Measurements from ENCODE around the gene OAF.

OAF gene

DNA sequence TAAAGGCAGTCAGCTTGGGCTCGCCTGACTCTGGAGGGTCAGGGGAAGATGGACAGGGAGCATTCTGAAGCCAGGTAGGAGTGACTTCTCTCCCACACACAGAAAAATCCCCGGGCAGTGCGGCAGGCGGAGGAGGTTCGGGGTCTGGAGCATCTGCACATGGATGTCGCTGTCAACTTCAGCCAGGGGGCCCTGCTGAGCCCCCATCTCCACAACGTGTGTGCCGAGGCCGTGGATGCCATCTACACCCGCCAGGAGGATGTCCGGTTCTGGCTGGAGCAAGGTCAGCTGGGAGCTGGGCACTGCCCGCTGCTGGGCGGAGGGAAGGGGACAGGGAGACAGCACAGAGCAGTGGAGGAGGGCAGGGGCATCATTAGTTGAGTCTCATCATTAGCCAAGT, 15.9 kb downstream of the OAF start:
- Histone ChIP-seq H2AFZ (no peak overlapping the region), H3K4me1 (peaks cover 4% of the 10 kb centered on the region), H3K27me3 (ENCODE audit: control insufficient read depth, insufficient read depth, low read length) (no peaks in the 10 kb centered on the region), H3K4me3 (ENCODE audit: low read depth, low read length) (no peak overlapping the region), H3K79me2 (no peaks in the 10 kb centered on the region), H3K4me2 (ENCODE audit: low read length) (no peak overlapping the region), H3K9ac (no peak overlapping the region), H3K9me3 (ENCODE audit: control insufficient read depth, low read length) (no peaks in the 10 kb centered on the region), H3K27ac (no peak overlapping the region), H3K36me3 (ENCODE audit: control insufficient read depth, insufficient read depth, low read length) (no peaks in the 10 kb centered on the region)
- TF ChIP-seq, protein P1, sequence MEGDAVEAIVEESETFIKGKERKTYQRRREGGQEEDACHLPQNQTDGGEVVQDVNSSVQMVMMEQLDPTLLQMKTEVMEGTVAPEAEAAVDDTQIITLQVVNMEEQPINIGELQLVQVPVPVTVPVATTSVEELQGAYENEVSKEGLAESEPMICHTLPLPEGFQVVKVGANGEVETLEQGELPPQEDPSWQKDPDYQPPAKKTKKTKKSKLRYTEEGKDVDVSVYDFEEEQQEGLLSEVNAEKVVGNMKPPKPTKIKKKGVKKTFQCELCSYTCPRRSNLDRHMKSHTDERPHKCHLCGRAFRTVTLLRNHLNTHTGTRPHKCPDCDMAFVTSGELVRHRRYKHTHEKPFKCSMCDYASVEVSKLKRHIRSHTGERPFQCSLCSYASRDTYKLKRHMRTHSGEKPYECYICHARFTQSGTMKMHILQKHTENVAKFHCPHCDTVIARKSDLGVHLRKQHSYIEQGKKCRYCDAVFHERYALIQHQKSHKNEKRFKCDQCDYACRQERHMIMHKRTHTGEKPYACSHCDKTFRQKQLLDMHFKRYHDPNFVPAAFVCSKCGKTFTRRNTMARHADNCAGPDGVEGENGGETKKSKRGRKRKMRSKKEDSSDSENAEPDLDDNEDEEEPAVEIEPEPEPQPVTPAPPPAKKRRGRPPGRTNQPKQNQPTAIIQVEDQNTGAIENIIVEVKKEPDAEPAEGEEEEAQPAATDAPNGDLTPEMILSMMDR (IDR thresholded peaks at IDR 0.05), result no peak

DNA sequence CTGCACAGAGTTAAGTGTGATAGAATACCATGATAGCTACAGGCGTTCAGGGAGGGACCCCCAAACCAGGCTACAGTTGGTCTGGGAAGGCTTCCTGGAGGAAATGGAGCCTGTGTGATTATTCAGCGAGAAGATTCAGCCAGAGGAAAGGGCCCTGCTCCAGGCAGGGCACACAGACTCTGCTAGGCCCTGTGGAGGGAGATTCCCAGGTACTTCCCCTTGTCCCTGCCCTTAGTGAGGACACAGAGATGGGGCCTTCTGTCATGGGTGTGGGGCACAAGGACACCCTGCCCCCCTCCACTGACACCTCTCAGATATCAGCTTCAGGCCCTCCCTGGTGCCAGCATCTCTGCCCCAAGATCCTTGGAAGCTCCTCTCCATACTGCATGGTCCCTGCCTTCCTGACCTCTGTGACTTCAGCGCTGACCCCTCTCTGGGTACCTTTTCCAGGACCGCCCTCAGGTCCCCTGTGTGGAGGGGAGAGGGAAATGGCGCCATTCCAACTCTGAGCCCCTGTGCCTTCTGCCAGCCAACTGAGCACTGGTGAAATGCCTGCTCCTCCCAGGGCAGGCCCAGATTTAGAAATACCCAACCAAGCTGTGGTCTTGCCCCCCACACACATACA, 16.5 kb downstream of the OAF start:
- Histone ChIP-seq H2AFZ (no peak overlapping the region), H3K4me3 (ENCODE audit: low read depth, low read length) (no peak overlapping the region), H3K36me3 (ENCODE audit: control insufficient read depth, insufficient read depth, low read length) (no peaks in the 10 kb centered on the region), H3K79me2 (no peaks in the 10 kb centered on the region), H3K9me3 (ENCODE audit: control insufficient read depth, low read length) (no peaks in the 10 kb centered on the region), H3K27me3 (ENCODE audit: control insufficient read depth, insufficient read depth, low read length) (no peaks in the 10 kb centered on the region), H3K27ac (no peak overlapping the region), H3K9ac (no peak overlapping the region), H3K4me2 (ENCODE audit: low read length) (no peak overlapping the region), H3K4me1 (peaks cover 4% of the 10 kb centered on the region)
- TF ChIP-seq, protein P1 (IDR thresholded peaks at IDR 0.05), result no peak

DNA sequence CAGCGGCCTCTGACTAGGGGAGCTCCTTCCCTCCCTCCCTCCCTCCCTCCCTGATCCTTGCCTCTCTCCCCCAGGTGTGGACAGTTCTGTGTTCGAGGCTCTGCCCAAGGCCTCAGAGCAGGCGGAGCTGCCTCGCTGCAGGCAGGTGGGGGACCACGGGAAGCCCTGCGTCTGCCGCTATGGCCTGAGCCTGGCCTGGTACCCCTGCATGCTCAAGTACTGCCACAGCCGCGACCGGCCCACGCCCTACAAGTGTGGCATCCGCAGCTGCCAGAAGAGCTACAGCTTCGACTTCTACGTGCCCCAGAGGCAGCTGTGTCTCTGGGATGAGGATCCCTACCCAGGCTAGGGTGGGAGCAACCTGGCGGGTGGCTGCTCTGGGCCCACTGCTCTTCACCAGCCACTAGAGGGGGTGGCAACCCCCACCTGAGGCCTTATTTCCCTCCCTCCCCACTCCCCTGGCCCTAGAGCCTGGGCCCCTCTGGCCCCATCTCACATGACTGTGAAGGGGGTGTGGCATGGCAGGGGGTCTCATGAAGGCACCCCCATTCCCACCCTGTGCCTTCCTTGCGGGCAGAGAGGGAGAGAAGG, 18.1 kb downstream of the OAF start:
- Histone ChIP-seq H3K27ac (no peak overlapping the region), H3K79me2 (no peaks in the 10 kb centered on the region), H3K4me1 (no peaks in the 10 kb centered on the region), H3K36me3 (ENCODE audit: control insufficient read depth, insufficient read depth, low read length) (no peaks in the 10 kb centered on the region), H3K27me3 (ENCODE audit: control insufficient read depth, insufficient read depth, low read length) (no peaks in the 10 kb centered on the region), H2AFZ (no peak overlapping the region), H3K9ac (no peak overlapping the region), H3K4me3 (ENCODE audit: low read depth, low read length) (no peak overlapping the region), H3K9me3 (ENCODE audit: control insufficient read depth, low read length) (no peaks in the 10 kb centered on the region), H3K4me2 (ENCODE audit: low read length) (no peak overlapping the region)
- TF ChIP-seq, protein P1 (IDR thresholded peaks at IDR 0.05), result no peak

DNA sequence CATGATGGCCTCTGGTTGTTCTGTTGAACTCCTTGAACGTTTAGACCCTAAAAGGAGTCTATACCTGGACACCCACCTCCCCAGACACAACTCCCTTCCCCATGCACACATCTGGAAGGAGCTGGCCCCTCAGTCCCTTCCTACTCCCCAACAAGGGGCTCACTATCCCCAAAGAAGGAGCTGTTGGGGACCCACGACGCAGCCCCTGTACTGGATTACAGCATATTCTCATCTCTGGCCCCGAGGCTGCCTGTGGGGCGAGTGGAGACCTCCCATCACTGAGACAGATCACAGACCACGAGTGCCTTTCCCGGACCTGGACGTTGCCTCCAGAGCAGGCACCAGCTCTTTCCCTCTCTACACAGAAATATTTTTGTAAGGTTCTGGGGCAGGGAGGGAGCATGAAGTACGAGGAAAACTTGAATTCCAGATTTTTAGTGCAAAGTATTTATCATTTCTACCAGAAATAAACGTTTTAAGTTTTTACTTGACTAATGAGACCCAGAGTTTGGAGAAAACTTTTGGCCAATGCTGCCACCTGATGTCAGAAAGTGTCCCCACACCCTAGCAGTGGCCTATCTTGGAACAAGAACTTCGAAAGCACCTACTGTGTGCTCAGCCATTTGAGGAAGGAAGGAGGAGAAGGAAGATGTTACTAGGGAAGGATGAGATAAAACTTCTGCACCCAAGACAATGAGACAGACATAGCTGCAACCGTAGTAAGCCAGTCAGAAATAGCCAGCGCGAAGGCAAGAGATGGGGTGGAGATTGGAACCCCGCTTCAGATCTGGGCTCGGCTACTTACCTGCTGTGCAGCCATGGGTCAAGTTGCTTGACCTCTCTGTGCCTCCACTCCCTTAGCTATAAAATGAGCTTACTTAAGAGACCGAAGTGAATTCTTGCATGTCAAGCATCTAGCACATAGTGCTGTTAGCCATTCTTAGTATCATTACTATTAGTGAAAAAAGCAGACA, 18.9 kb downstream of the OAF start:
- H3K9me3 ChIP-seq (ENCODE audit: control insufficient read depth, low read length), result no peaks in the 10 kb centered on the region
- TF ChIP-seq, protein P1 (IDR thresholded peaks at IDR 0.05), result no peak
- H3K36me3 ChIP-seq (ENCODE audit: control insufficient read depth, insufficient read depth, low read length), result no peaks in the 10 kb centered on the region
- H3K4me1 ChIP-seq, result no peaks in the 10 kb centered on the region
- no peaks in the 10 kb centered on the region for H3K79me2 ChIP-seq
- no peak overlapping the region for H3K4me3 ChIP-seq (ENCODE audit: low read depth, low read length)
- no peaks in the 10 kb centered on the region for H3K27me3 ChIP-seq (ENCODE audit: control insufficient read depth, insufficient read depth, low read length)
- no peak overlapping the region for H3K27ac ChIP-seq
- H3K9ac ChIP-seq, result no peak overlapping the region
- no peak overlapping the region for H3K4me2 ChIP-seq (ENCODE audit: low read length)
- H2AFZ ChIP-seq, result no peak overlapping the region

Data from parathyroid adenoma (tissue), 2 donors.